ENCODE results near the gene NOM1. TPM values are rescaled to one million over a fixed set of nuclear protein-coding genes. Genes with fewer than 3 reads are reported as not detected.
"Not testable (repeated sequence)": the region's sequence is repeated elsewhere in the genome, so short reads cannot be mapped to it uniquely, and the experiment has no call there.

NOM1 gene, protein sequence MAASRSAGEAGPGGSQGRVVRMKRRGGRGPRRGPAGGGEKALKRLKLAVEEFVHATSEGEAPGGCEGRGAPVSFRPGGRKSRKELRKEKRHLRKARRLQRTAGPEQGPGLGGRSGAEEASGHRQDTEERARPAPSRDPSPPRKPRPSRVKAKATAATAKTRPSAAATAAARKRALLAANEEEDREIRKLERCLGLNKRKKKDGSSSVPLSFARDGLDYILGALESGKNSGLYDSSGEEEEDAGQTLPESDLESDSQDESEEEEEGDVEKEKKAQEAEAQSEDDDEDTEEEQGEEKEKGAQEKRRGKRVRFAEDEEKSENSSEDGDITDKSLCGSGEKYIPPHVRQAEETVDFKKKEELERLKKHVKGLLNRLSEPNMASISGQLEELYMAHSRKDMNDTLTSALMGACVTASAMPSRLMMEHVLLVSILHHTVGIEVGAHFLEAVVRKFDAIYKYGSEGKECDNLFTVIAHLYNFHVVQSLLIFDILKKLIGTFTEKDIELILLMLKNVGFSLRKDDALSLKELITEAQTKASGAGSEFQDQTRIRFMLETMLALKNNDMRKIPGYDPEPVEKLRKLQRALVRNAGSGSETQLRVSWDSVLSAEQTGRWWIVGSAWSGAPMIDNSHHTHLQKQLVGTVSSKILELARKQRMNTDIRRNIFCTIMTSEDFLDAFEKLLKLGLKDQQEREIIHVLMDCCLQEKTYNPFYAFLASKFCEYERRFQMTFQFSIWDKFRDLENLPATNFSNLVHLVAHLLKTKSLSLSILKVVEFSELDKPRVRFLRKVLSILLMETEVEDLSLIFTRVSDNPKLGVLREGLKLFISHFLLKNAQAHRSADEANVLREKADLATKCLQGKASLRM
- polyA plus RNA-seq: 10 to 100 TPM in 1 of 3 donors, 1 to 10 TPM in 2; 4.2 to 11.6 (median 7.9) TPM

DNA sequence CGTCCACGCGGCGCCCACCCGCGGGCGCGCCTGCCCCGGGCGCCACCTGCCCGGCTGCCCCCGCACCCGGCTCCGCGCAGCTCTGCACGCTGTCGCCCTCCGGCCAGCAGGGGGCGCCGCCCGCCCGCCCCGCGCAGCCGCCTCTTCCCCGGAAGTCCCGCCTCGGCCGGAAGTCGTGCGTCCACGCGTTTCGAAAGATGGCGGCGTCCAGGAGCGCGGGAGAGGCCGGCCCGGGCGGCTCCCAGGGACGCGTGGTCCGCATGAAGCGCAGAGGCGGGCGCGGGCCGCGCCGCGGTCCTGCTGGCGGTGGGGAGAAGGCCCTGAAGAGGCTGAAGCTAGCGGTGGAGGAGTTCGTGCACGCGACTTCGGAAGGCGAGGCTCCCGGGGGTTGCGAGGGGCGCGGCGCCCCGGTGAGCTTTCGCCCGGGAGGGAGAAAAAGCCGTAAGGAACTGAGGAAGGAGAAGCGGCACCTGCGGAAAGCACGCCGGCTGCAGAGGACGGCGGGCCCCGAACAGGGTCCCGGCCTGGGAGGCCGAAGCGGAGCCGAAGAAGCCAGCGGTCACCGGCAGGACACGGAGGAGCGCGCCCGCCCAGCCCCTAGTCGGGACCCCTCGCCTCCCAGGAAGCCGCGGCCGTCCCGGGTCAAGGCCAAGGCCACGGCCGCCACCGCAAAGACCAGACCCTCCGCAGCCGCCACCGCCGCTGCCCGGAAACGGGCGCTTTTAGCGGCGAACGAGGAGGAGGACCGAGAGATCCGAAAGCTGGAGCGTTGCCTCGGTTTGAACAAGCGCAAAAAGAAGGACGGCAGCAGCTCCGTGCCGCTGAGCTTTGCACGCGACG is at the start of gene NOM1:
TSS of gene NOM1 (plus strand) at position 172 of the 840 bp plus-strand sequence. CDS start at position 198, 26 bp downstream.
- WGBS, 3 donors: 0% methylated on average over 80 to 115 of the region's 115 CpGs
- no peak within 1 kb of the TSS for H3K27ac ChIP-seq (ENCODE audit: low read depth, low read length)

DNA sequence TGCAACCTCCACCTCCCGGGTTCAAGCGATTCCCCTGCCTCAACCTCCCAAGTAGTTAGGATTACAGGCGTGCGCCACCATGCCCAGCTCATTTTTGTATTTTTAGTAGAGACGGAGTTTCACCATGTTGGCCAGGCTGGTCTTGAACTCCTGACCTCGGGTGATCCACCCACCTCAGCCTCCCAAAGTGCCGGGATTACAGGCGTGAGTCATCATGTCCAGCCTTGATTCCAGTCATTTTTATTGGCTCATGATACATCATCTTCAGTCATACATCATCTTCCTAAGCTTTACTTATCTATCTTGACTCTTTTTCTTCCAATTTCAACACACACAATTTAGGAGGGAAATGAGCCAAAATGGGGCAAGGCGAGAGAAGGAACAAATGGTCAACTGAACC is 49.4 kb upstream of the NOM1 start:
- not testable (repeated sequence) for H3K27ac ChIP-seq (ENCODE audit: low read depth, low read length)
- WGBS, 3 donors: 67 to 93% (median 88%) methylated on average over 9 of the region's 9 CpGs

DNA sequence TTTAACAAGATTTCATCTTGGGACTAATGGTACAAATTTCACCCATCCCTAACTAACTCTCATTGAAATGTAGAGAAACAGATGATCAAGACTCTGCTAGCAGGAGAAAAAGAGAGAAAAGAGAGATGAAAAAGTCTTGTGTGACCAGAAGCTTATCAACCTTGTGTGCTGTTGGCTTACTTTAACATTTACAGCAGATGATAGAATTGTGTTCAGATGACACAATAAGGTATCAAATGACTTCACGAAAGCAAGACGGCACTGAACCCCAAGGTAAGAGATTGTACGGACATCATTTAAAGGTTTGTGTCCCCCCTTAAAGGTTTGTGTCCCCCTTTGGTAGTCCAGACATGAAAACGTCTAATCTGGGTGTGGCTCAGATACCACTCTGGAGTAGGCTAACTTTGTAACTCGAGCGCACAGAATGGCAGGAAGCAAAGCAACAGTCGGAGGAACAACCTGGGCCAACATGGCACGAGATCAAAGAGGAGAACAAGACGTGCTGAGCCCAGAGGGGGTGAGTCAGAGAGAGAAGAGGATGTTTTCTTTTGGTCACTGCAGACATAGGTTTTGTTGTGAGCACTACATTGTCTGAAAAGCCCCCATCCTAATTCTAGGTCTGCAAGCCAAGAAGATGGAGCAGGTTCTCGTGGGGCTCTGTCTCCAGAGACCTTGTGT is 46.1 kb upstream of the NOM1 start:
- no peak overlapping the region for H3K27ac ChIP-seq (ENCODE audit: low read depth, low read length)
- 41 to 57% (median 43%) methylated on average over 10 of the region's 10 CpGs for WGBS, 3 donors

DNA sequence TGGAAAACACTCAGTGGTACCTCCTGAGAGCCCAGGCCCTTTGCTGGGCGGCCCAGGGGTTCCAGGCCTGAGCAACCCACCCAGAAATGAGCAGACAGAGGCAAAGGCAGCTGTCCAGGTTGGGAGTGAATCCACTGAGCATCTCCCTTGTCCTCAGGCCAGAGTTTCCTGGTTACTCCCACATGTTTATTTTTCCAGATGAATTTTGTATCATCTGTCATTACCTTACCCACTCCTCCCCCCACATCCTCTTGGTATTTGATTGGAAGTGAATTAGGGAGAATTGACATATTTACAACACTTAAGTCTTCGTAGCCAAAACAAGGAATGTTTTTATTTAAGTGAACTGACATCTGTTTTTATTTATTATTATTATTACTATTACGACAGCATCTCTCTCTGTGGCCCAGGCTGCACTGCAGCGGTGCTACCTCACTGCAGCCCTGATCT is 43.3 kb upstream of the NOM1 start:
- WGBS, 3 donors: 71 to 85% (median 75%) methylated on average over 4 of the region's 4 CpGs
- H3K27ac ChIP-seq (ENCODE audit: low read depth, low read length): no peak overlapping the region

DNA sequence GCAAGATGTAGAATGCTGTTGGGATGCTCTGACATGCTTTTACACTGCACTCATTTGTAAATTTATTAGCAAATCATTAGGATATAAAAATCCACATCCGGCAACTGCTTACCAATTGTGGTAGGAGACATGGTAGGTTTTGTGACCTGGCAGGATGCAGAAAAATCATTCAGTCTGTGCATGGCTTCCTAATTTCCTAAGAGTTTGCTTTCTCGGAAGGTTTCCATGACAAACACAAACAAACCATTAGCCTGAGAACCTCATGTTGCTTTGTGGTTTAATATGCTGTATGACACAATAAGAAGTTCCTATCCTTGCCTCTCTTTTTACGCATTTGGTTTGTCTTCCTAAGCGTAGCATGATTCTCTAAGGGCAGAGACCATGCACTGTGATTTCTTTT is 41.9 kb upstream of the NOM1 start:
- WGBS, 3 donors: 28 to 85% (median 45%) methylated on average over 4 of the region's 4 CpGs
- H3K27ac ChIP-seq (ENCODE audit: low read depth, low read length): no peak overlapping the region

DNA sequence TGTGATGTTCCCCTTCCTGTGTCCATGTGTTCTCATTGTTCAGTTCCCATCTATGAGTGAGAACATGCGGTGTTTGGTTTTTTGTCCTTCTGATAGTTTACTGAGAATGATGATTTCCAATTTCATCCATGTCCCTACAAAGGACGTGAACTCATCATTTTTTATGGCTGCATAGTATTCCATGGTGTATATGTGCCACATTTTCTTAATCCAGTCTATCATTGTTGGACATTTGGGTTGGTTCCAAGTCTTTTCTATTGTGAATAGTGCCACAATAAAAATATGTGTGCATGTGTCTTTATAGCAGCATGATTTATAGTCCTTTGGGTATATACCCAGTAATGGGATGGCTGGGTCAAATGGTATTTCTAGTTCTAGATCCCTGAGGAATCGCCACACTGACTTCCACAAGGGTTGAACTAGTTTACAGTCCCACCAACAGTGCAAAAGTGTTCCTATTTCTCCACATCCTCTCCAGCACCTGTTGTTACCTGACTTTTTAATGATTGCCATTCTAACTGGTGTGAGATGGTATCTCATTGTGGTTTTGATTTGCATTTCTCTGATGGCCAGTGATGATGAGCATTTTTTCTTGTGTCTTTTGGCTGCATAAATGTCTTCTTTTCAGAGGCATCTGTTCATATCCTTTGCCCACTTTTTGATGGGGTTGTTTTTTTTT is 39.8 kb upstream of the NOM1 start:
- 51 to 84% (median 78%) methylated on average over 3 of the region's 3 CpGs for WGBS, 3 donors
- H3K27ac ChIP-seq (ENCODE audit: low read depth, low read length): not testable (repeated sequence)

DNA sequence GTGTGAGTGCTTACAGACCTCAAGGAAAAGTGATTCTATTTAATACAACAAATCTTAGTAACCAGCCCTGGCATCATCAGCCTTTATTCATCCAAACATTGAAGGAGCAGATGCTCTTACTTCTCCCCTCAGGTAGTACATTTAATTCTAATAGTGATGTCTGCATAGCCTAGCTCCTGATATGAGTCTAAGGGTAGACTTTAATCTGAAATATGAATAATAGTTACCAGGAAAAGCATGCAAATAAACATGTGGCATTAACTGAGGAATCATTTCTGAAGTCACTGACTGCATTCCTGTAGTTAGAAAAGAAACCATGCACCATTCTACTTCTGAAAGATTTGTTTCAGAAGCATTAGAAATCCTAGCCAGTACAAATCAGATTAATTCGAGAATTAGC is 30.9 kb upstream of the NOM1 start:
- no peak overlapping the region for H3K27ac ChIP-seq (ENCODE audit: low read depth, low read length)
- 28 to 76% (median 68%) methylated on average over 1 of the region's 1 CpG for WGBS, 3 donors

DNA sequence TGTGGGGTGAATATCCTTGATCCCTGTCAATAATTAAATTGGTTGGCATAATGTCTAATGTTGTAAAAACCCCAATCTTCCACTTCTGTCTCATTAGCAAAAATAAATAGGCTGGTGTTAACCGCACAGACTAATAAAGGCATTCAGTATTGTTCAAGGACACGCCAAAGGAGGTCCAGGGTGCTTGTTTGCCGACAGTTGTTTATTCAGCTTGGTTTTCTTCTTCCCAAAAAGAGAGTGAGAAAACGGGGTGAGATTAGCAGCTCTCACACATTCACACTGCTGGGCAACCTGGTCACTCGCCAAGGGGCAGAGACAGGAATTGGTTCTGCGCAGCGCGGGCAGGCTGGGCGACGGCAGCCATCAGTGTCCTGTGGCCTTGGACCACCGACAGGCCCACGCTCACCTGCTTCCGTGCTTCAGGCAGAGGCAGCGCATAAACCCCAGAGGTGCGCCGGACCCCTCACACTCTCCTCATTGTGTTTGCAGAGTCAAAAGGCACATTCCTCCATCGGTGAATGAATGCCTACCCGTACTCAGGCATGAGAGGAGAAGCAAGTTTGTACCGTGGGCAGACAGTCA is 30.3 kb upstream of the NOM1 start:
- H3K27ac ChIP-seq (ENCODE audit: low read depth, low read length): no peak overlapping the region
- 31 to 90% (median 85%) methylated on average over 19 of the region's 19 CpGs for WGBS, 3 donors

DNA sequence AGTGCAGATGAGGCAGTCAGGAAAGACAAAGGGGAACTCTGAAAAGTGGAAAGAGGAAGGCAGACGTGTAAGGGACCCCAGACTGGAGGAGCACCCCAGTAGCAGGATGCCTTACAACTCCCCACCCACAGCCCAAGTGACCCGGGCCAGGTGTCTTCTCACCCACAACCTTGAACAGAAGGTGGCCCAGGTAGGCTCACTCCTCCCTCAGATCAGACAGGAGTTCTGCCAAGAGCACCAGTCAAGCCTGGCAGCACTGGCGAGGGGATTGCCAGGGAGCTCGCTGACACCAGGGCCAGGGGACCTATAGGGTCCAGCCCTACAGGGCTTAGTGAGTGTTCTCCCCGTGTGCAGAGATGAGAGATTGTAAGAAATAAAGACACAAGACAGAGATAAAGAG is 29.4 kb upstream of the NOM1 start:
- WGBS, 3 donors: 46 to 68% (median 67%) methylated on average over 5 of the region's 5 CpGs

DNA sequence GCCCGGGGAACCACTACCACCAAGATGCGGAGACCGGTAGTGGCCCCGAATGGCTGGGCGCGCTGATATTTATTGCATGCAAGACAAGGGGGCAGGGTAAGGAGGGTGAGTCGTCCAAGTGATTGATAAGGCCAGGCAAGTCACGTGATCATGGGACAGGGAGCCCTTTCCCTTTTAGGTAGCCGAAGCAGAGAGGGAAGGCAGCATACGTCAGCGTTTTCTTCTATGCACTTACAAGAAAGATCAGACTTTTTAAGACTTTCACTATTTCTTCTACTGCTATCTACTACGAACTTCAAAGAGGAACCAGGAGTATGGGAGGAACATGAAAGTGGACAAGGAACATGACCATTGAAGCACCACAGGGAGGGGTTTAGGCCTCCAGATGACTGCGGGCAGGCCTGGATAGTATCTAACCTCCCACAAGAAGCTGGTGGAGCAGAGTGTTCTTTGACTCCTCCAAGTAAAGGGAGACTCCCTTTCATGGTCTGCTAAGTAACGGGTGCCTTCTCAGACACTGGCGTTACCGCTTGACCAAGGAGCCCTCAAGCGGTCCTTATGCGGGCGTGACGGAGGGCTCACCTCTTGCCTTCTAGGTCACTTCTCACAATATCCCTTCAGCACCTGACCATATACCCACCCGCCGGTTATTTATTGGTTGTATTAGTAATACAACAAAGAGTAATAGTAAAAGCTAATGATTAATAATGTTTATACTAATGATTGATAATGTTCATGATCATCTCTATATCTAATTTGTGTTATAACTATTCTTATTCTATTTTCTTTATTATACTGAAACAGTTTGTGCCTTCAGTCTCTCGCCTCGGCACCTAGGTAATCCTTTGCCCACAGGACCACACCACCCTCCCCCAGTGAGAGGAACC is 28.8 kb upstream of the NOM1 start:
- WGBS, 3 donors: 75 to 83% (median 82%) methylated on average over 24 of the region's 24 CpGs
- H3K27ac ChIP-seq (ENCODE audit: low read depth, low read length): not testable (repeated sequence)

More for the DNA sequence above, 29.4 kb upstream of the NOM1 start:
- H3K27ac ChIP-seq (ENCODE audit: low read depth, low read length): no peak overlapping the region

DNA sequence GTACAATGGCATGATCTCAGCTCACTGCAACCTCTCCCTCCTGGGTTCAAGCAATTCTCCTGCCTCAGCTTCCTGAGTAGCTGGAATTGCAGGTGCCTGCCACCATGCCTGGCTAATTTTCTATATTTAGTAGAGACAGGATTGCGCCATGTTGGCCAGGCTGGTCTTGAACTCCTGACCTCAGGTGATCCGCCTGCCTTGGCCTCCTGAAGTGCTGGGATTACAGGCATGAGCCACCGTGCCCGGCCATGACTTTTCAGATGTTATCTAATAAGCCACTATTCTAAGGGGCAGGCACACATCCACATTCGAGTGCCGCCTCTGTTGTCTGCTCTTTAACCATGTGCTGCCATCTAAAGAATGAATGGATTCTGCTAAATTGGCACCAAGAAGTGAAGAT is 27.2 kb upstream of the NOM1 start:
- H3K27ac ChIP-seq (ENCODE audit: low read depth, low read length): not testable (repeated sequence)
- WGBS, 3 donors: 82 to 88% (median 82%) methylated on average over 6 of the region's 6 CpGs

DNA sequence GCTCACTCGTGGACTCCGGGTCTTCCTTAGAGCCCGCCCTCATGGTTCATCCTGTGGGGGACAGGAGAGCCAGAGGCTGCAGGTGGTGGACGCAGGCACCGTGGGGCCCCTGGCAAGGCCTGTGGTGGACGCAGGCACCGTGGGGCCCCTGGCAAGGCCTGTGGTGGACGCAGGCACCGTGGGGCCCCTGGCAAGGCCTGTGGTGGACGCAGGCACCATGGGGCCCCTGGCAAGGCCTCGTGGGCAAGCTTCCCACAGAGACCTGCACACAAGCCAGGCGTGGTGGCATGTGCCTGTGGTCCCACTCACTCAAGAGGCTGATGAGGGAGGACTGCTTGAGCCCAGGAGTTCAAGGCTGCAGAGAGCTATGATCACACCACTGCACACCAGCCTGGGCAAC is 23.7 kb upstream of the NOM1 start:
- 88 to 94% (median 92%) methylated on average over 10 to 12 of the region's 12 CpGs for WGBS, 3 donors
- not testable (repeated sequence) for H3K27ac ChIP-seq (ENCODE audit: low read depth, low read length)

DNA sequence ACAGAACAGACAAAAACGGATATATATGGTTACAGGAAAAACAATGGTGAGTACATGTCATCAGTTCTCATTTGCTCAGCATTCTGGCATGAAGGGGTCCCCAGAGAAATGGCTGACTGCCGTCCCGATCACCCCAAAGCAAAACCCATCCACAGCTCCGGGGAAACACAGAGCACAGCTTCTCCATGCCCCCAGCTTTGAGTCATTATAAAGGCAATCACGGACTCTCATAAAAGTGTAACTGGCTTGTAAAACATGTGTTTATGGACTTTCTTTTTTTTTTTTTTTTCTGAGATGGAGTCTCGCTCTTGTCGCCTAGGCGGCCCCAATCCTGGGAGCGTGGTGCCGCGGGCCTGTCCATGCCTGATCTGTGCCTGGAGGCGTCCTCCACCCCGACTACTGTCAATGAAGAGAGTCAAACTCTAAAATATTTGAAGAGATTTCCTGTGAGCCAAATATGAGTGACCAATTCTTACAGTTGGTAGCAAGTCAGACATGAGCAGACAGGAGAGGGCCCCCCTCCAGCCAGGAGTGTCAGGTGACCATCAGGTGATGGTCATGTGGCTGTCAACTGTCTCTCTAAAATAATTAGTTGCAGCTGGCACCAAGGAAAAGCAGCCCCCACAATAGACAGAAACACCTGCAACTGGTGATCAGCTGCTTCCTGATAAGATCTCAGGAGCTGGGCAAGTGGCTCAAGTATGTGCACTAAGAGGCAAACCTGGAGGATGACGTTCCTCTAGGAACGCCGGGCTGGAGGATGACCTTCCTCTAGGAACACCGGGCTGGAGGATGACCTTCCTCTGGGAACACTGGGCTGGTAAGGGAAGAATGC is 21.7 kb upstream of the NOM1 start:
- H3K27ac ChIP-seq (ENCODE audit: low read depth, low read length): no peak overlapping the region
- WGBS, 3 donors: 53 to 76% (median 67%) methylated on average over 17 of the region's 17 CpGs

DNA sequence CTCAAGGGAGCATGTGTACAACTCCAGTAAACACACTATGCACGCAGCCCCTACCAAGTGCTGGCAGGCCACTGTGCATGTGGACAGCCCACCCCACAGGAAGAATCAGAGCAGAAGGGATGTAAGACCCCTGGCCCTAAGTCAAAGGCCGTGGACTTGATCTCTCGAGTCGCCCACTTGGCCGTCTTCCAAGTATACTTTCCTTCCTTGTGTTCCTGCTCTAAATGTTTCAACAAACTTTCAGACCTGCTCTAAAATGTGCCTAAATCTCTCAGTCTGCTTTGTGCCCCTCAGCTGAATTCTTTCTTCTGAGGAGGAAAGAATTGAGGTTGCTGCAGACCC is 21.1 kb upstream of the NOM1 start:
- WGBS, 3 donors: 14 to 30% (median 24%) methylated on average over 5 of the region's 5 CpGs
- no peak overlapping the region for H3K27ac ChIP-seq (ENCODE audit: low read depth, low read length)

DNA sequence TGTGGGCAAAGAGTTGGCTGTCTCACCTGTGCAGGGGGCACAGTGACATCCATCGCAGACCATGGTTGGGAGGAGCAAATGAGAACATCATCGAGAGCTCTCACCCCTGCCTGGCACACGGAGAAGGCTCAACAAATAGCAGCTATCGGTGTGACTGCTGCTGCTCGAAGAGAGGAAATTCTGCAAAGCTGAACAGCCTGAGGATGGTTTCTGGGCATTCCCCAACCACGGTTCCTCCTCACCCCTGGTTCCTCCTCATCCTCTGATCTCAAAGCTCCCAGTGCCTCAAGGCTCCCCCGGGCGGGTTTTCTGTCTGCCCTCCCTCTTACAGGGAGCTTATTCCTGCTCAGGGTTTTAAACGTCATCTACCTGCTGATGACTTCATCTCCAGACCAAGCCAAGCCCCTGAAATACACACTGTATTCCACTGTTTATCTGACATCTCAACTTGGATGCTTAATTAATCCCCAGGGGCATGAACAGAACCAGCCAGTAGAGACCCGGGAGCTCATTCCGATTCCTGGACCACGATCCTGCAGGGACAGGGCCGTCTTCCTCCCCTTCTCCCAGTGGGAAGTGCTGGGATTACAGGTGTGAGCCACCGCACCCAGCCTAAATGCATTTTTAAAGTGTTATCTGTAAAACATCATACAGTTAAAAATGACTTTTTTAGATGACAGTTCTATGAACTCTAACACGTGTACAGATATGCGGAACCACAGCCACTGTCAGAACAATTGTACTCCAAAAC is 19.5 kb upstream of the NOM1 start:
- H3K27ac ChIP-seq (ENCODE audit: low read depth, low read length): no peak overlapping the region
- 41 to 77% (median 62%) methylated on average over 16 of the region's 16 CpGs for WGBS, 3 donors

All from adipose tissue (tissue), 3 donors.